AG09309 (cell line): ENCODE results near the gene LACTBL1.

Experiments used
- DNase-seq: peaks from one replicate; pipeline ENCODE4 v3.0.0-alpha.2; 2010; ENCODE audit warnings: low read depth
- H3K4me3 ChIP-seq: 2 replicates; pipeline ENCODE4 v1.5.1; 2011; ENCODE audit warnings: mild to moderate bottlenecking, low read depth, low read length, moderate library complexity; ENCODE audit not compliant: control insufficient read depth
- TF ChIP-seq, protein P1 (sequence below): IDR thresholded peaks from 2 replicates; pipeline ENCODE4 v1.5.1; 2011; ENCODE audit warnings: mild to moderate bottlenecking, low read depth, low read length, inconsistent platforms; ENCODE audit not compliant: insufficient read depth, control insufficient read depth; ENCODE audit errors: missing control alignments

The LACTBL1 gene

GRCh38 chr1:22966309-22966708 is 6.4 kb downstream of the LACTBL1 start:
- TF ChIP-seq, protein P1, sequence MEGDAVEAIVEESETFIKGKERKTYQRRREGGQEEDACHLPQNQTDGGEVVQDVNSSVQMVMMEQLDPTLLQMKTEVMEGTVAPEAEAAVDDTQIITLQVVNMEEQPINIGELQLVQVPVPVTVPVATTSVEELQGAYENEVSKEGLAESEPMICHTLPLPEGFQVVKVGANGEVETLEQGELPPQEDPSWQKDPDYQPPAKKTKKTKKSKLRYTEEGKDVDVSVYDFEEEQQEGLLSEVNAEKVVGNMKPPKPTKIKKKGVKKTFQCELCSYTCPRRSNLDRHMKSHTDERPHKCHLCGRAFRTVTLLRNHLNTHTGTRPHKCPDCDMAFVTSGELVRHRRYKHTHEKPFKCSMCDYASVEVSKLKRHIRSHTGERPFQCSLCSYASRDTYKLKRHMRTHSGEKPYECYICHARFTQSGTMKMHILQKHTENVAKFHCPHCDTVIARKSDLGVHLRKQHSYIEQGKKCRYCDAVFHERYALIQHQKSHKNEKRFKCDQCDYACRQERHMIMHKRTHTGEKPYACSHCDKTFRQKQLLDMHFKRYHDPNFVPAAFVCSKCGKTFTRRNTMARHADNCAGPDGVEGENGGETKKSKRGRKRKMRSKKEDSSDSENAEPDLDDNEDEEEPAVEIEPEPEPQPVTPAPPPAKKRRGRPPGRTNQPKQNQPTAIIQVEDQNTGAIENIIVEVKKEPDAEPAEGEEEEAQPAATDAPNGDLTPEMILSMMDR: no peak

GRCh38 chr1:22963044-22963677 is 9.5 kb downstream of the LACTBL1 start:
- no peak for DNase-seq
- H3K4me3 ChIP-seq: no peak overlapping the region
- TF ChIP-seq, protein P1: no peak

More at GRCh38 chr1:22966309-22966708, 6.4 kb downstream of the LACTBL1 start:
- no peak overlapping the region for H3K4me3 ChIP-seq
- DNase-seq: no peak

DNA sequence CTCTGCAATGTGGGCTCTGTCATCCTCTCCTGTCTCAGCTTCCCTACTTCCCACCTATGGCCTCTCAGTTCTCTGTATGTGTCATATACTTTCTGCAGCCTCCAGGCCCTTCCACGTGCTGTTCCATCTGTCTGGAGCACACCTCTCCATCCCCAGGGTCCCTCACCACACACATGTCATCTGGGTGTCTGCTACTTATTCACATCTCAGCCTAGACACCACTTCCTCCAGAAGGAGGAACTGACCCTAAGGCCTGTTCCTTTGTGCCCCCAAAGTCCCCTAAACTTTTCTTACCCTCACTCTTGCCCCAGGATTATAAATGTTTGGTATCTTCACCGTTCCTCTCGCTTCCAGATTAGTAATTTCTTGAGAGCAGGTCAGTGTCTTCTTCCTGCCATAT is 10.1 kb downstream of the LACTBL1 start:
- H3K4me3 ChIP-seq: no peak overlapping the region
- TF ChIP-seq, protein P1: no peak
- DNase-seq: no peak

- TF ChIP-seq, protein P1: no peak
- DNase-seq: no peak
- H3K4me3 ChIP-seq: no peak overlapping the region
Measured at GRCh38 chr1:22959545-22960360, 12.9 kb downstream of the LACTBL1 start.

- TF ChIP-seq, protein P1: no peak
- H3K4me3 ChIP-seq: no peak overlapping the region
- no peak for DNase-seq
Measured at GRCh38 chr1:22958556-22958955, 14.1 kb downstream of the LACTBL1 start.

DNA sequence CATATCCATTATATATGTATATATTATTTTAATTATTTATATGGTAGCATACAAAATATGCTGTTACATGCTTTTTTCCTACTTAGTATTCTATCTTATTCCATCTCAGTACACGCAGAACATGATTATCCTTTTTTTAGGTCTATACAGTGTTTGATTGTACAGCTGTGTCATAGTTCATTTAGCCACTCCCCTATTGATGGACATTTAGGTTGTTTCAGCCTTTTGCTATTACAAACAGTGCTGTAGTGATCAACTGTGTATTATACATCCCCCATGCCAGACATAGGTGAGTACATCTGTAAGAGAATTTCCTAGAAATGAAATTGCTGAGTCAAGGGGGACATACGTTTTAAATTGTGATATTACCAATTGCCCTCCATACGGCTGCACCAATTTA is 15.6 kb downstream of the LACTBL1 start:
- no peak for DNase-seq
- TF ChIP-seq, protein P1: no peak
- no peak overlapping the region for H3K4me3 ChIP-seq
